HG02938 (cell line): ENCODE data around the gene BFSP2.

Experiments
- ATAC-seq: cut with Tn5 transposase; IDR thresholded peaks from one replicate; pipeline ENCODE4 v1.9.1; 2021; ENCODE audit warnings: mild to moderate bottlenecking, moderate library complexity; ENCODE audit not compliant: unreplicated experiment

Gene BFSP2

GRCh38 chr3:133413161-133414020 is 13.5 kb downstream of the BFSP2 start:
- no peak for ATAC-seq

DNA sequence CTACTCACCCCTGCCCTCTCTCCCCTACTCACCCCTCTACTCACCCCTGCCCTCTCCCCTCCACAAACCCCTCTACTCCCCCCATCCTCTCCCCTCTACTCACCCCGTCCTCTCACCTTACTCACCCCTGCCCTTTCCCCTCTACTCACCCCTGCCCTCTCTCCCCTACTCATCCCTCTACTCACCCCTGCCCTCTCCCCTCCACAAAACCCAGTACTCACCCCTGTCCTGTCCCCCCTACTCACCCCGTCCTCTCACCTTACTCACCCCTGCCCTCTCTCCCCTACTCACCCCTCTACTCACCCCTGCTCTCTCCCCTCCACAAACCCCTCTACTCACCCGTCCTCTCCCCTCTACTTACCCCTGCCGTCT is 14.2 kb downstream of the BFSP2 start:
- ATAC-seq: no peak

GRCh38 chr3:133418361-133418760 is 18.5 kb downstream of the BFSP2 start:
- ATAC-seq: no peak

- ATAC-seq: no peak
Measured at GRCh38 chr3:133419151-133419909, 19.5 kb downstream of the BFSP2 start.

DNA sequence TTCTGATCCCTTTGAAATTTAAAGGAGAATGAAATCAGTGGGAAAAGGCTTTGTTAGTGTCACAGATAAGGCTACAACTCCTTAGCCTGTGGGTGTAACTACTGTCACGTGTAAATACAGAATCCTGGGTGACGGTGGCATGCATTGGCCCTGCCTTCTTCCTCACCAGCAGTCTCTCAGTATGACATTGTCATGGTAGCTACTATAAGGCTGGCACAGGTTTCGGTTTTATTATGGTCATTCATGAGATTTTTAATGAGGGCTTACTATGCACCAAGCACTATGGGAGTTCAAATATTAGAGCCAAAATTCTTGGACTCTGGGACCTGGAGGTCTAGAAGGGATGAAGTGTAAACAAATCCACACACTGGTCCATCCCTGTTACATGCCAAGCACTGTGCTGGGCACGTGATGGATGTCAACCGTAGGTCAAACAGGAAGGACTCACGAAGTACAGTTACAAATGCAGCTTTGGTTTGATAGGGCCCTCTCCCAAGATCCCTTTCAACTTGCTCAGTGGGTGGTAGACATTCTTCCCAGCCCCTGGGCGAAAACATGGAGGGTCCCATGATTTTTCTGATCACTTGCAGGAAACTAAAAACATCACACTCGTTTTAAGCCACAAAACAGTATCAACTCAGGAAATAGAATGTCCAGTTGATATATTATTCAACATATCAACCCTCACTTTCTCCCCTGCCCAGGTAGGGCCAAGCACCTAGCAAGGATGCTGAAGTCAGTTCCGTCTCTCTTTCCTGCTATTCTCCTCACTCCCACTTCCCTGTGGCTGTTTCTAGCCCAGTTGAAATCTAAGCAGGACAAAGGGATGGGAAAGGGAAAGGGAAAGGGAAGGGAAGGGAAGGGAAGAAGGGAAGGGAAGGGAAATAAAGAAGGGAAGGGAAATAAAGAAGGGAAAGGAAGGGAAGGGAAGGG is 25.3 kb downstream of the BFSP2 start:
- no peak for ATAC-seq

DNA sequence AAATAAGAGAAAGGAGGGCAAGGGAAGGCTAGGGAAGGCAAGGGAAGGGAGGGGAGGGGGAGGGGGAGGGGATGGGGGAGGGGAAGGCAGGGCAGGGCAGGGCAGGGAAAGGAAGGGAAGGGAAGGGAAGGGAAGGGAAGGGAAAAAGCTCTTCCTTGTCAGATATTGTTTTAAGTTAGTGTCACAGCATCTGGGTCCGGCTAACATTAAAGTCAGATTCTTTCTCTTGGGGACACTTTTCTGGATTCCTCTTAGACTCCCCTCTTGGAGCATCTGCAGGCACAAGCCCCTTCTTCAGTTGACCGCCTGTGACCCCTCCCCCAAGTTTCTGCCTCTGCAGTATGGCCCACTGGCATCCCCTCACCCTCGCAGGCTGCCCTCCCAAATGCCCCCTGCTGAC is 26.0 kb downstream of the BFSP2 start:
- no peak for ATAC-seq

DNA sequence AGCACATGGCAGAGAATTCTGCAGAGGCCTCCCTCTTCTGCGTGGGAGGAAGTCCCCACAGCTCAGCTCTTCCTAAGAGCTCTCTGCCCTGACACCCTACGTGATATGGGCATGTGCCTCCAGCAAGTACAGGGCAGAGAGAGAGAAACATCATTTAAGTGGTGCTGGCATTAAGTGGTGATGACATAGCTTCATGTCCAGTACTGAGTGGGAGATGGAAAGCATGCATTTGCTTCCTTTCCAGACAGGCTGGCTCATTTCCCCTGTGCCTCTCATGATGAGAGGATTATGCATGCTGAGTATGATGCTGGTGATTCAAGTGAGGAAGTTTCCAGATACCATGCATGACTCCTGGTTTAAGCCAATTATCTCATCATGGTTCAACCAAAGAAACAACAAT is 26.9 kb downstream of the BFSP2 start:
- no peak for ATAC-seq

DNA sequence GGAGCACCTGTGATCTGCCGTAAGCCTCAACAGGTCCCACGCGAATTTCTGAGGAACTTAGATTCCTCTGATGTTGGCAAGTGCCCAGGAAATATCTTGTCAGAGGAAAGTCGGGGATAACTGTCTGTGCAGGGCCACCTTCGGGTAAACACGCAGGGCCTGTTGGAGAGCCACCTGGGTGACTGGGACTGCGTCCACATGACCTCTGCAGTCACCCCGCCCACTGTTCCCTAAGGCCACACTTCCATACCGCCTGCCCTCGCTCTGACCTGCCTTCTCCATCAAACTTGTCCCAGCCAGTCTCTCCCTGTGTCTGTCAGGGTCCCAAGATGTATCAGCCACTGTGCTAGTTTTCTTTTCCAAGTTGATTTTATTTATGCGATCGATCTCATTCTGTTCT is 28.7 kb downstream of the BFSP2 start:
- no peak for ATAC-seq

GRCh38 chr3:133429063-133429462 is 29.2 kb downstream of the BFSP2 start:
- no peak for ATAC-seq

DNA sequence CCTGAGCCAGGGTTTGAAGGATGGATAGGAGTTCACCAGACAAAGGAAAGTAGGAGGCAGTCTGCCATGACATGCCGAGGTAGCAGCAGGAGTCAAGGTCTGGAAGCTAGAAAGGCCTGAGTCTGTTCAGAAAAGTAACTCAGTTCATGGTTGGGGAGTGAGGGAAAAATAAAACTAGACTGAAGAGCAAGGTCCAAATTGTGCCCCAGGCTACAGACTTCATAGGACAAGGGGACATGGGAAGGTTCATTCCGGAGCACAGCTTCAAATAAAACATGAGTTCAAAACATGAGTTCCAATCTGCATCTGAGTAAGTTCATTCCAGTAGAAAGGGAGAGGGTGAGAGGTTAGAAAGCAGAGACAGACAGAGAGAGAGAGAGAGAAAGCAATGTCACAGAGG is 39.7 kb downstream of the BFSP2 start:
- no peak for ATAC-seq

DNA sequence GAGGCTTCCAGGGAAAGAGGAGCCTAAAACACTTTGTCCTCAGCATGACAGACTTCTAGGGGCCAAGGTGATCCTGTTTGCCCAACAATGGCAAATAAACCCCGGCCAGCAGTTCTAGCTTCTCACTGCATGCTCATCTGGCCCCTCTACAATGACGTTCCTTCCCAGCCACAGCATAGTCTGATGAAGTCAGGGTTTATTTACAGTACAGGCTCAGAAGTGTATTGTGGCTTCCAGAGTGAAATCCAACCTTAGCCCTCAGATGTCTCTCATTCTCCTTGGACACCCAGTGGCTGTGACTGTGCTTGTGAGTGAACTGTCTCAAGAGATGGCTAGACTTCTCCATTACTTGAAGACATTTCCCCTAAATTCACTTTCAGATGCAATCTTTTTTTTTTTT is 40.8 kb downstream of the BFSP2 start:
- ATAC-seq: no peak

DNA sequence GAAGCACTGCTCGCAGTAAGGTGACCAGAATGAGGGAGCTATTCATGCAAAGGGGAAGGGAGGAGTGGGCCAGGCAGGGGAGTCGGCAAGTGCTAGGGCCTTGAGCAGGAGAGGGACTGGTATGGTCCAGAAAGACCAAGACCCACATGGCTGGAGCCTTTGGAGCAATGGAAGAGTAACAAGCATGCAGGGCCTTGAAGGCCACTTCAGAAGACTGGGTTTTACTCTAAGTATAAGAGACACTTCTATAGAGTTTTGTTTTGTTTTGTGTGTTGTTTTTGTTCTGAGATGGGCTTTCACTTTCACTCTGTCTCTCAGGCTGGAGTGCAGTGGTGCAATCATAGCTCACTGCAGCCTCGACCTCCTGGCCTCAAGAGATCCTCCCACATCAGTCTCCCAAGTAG is 42.0 kb downstream of the BFSP2 start:
- peak; percentile 81 for ATAC-seq

- ATAC-seq: no peak
Measured at GRCh38 chr3:133442518-133442917, 42.7 kb downstream of the BFSP2 start.

- ATAC-seq: no peak
Measured at GRCh38 chr3:133443649-133444422, 44.0 kb downstream of the BFSP2 start.

GRCh38 chr3:133444423-133444774 is 44.5 kb downstream of the BFSP2 start:
- ATAC-seq: no peak

DNA sequence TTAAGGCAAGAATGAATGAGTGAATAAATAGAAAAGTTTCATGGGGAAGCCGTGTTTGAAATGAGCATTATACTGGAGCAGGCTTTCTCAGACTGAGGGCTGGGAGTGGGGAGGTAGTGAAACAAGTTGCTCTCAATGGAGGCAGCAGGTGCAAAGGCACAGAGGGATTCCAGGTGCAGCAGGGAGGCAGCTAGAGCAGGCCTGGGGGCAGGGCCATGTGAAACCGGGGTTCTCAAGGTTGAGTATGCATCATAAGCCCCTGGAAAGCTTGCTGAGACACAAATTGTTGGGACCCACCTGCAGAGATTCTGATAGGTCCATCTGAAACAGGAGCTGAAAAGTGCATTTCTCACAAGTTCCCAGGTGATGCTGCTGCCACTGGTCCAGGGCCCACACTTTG is 45.3 kb downstream of the BFSP2 start:
- ATAC-seq: no peak

DNA sequence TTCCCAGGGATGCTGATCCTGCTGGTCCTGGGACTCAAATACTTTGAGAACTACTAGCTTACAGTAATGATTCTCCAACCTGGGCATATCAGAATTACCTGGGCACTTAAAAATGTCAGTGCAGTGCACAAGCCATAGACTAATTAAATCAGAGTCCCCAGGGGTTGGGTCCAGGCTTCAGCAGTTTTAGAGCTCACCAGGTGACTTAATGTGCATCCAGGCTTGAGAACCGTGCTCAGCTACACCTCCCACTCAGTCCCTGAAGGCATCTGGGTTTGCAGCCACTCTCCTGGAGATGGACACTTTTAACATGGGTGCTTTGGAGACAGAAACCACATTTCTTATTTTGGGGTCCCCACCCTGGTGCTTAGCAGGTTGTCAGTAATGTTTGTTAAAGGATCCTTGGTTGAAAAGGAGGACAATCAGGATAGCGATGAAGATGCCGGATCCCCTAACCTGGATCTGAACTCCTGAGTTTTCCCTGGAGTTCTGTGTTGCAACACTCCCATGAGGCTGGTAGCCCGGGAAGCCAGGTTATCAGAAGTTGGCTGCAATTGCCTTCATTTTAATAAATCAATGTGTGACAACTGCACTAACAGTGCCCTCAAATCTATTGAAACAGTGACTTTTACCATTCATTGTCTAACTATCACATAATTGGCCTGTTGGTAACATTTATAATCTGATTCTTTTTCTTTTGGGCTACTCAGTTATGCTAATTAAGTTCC is 48.1 kb downstream of the BFSP2 start:
- ATAC-seq: no peak

DNA sequence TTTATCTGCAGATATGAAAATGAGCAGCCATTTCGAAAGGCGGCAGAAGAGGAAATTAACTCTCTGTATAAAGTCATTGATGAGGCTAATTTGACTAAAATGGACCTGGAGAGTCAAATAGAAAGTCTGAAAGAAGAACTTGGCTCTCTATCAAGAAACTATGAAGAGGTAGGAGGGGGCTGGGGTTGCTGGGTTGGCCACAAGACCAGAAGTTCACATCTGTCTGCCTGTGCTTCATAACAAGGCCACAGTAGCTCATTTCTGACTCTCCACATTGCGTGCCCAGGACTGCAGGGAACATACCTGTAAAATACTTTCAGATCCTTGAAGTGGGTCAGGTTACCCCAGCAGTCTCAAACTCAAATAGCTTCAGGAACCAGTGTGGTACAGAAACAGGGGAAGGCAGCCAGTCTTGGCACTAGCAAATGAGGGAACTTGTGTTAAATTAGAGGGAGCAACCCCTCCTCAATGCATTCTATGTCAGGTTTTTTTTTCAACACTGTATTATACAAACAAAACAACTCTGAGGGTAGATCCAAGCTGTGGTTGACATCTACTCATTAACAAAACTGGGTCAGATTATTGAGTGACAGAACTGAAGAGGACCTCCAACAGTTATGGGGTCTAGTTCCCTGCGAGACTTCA is 48.7 kb downstream of the BFSP2 start:
- peak; percentile 92 for ATAC-seq

GRCh38 chr3:133451309-133451708 is 51.5 kb downstream of the BFSP2 start:
- no peak for ATAC-seq
